Gastrocnemius medialis (tissue), 4 donors: ENCODE results near the gene ATG7. TPM values are rescaled to one million over a fixed set of nuclear protein-coding genes. Genes with fewer than 3 reads are reported as not detected.

Source experiments
- ATAC-seq, 2 donors: fragments of 150-250 bp; one replicate each; pipeline ENCODE4 v1.9.1; 2016
- DNase-seq, 2 donors: peaks; one replicate each; pipeline ENCODE4 v3.0.0-alpha.2; 2019
- H3K27ac ChIP-seq, 4 donors: fragments of 200-600 bp; sonication (generic); 1 replicate in 1 of 4; 2 replicates in 3 of 4; pipeline ENCODE4 v1.5.1; 2016 to 2018; ENCODE audit warnings: mild to moderate bottlenecking in 2 of 4, moderate library complexity in 1 of 4
- H3K27me3 ChIP-seq, 3 donors: fragments of 200-600 bp; sonication (generic) in 2 of 3; 1 replicate in 1 of 3; 2 replicates in 2 of 3; pipeline versions ENCODE4 v1.5.1 to v1.6.0; 2016 to 2019; ENCODE audit warnings: mild to moderate bottlenecking in 1 of 3, moderate library complexity in 1 of 3
- H3K36me3 ChIP-seq, 2 donors: fragments of 200-600 bp; sonication (generic) in 1 of 2; one replicate each; pipeline ENCODE4 v1.5.1; 2017 to 2018
- H3K4me1 ChIP-seq, 2 donors: fragments of 200-600 bp; sonication (generic) in 1 of 2; one replicate each; pipeline ENCODE4 v1.5.1; 2016 to 2017; ENCODE audit warnings: mild to moderate bottlenecking in 2 of 2
- H3K4me3 ChIP-seq, 4 donors: fragments of 200-600 bp; sonication (generic) in 3 of 4; 1 replicate in 1 of 4; 2 replicates in 3 of 4; pipeline ENCODE4 v1.5.1; 2016 to 2019; ENCODE audit warnings: mild to moderate bottlenecking in 2 of 4
- H3K9me3 ChIP-seq, 3 donors: fragments of 200-600 bp; sonication (generic) in 2 of 3; 1 replicate in 1 of 3; 2 replicates in 2 of 3; pipeline ENCODE4 v1.5.1; 2016 to 2019
- CTCF ChIP-seq, 5 experiments: fragments of 450-650 bp in 3 of 5; fragments of 200-600 bp in 2 of 5; sonication (generic) in 2 of 5; IDR thresholded peaks in 4 of 5; conservative IDR thresholded peaks in 1 of 5; 1 replicate in 4 of 5; 2 replicates in 1 of 5; pipeline ENCODE4 v1.5.1; 2016 to 2019; ENCODE audit warnings: antibody characterized with exemption in 5 of 5, mild to moderate bottlenecking in 3 of 5, moderate library complexity in 3 of 5
- POLR2A ChIP-seq, 2 donors: fragments of 450-650 bp; IDR thresholded peaks; one replicate each; pipeline ENCODE4 v1.6.1; 2017; ENCODE audit warnings: antibody characterized with exemption in 2 of 2, mild to moderate bottlenecking in 2 of 2, moderate library complexity in 2 of 2
- in situ Hi-C, 4 donors: fragments of 200-750 bp; cut with MboI; loops; one replicate each; pipeline versions ENCODE4 v1.15.0 to v1.8.0; 2017; ENCODE audit warnings: low sequenced_read_pairs in 4 of 4
- intact Hi-C: fragments of 100-400 bp; cut with DNase I; formaldehyde crosslinking; loops from one replicate; pipeline ENCODE4 v1.15.1; 2023; ENCODE audit warnings: low total_unique reads
- total RNA-seq, 4 donors: library from RNA; depleted of rRNA; stranded (reverse); fragments of >200 nt; gene quantifications; one replicate each; pipeline versions ENCODE4 v1.1.0 to v1.2.3, GENCODE V29; 2016

Gene ATG7
- total RNA-seq, 4 donors from 2014 or later: 13.5 to 29.2 (median 15.0) TPM

- ATAC-seq (no peak), DNase-seq (no peak)
- intact Hi-C loops (no loop called here), in situ Hi-C loops (loop anchor here in 1 of 4 donors (25.0 kb wide), 1 partner anchor 126 kb away; no protein-coding TSS in a partner anchor)
- Histone ChIP-seq H3K27ac (no peak overlapping the region), H3K4me1 (peaks cover 33 to 37% of the 10 kb centered on the region in 2 donors), H3K9me3 (no peaks in the 10 kb centered on the region), H3K4me3 (no peak overlapping the region), H3K27me3 (no peaks in the 10 kb centered on the region), H3K36me3 (no peaks in the 10 kb centered on the region)
- TF ChIP-seq CTCF (IDR thresholded peaks at IDR 0.05 in 4 of 5, conservative IDR thresholded peaks at IDR 0.05 in 1 of 5) (no peak), POLR2A (IDR thresholded peaks at IDR 0.05) (no peak)
These were observed 113.7 kb downstream of the ATG7 start for GRCh38 chr3:11385891-11386290.

DNA sequence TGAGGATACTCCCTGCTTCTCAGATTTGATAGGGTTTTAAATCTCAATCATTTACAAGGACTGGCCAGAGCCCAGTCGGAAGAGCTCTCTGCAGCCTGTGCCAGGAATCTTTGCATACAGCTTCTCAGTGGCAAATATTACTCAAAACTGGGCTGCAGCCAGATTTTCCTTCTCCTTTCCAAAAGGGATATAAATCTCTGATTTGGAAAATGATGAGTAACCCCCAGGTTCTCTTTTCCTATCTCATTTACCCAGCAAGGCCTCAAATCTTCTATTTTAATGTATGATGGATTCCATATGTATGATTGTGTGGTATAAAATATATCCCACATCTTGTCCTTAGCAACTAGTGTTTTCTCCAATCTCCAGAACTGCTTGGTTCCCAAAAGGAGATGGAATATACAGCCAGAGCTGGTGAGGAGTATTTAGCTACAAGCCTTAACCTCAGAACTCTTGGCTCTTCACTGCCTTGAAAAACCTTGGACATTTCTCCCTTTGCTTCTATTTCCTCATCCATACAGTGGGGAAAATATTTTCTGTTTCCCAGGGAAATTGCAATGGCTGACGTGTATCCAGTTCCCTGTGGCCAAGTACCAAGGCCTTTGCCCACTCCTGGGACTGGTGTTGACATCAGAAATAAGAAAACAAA, 114.4 kb downstream of the ATG7 start:
- ATAC-seq: no peak
- TF ChIP-seq POLR2A (IDR thresholded peaks at IDR 0.05): no peak
- no peak for TF ChIP-seq CTCF (IDR thresholded peaks at IDR 0.05 in 4 of 5, conservative IDR thresholded peaks at IDR 0.05 in 1 of 5)
- peaks cover 33 to 37% of the 10 kb centered on the region in 2 donors for H3K4me1 ChIP-seq
- intact Hi-C loops (no loop called here), in situ Hi-C loops (loop anchor here in 1 of 4 donors (25.0 kb wide), 1 partner anchor 126 kb away; no protein-coding TSS in a partner anchor)
- H3K27me3 ChIP-seq: no peaks in the 10 kb centered on the region
- no peak for DNase-seq
- H3K27ac ChIP-seq: no peak overlapping the region
- H3K36me3 ChIP-seq: no peaks in the 10 kb centered on the region
- no peaks in the 10 kb centered on the region for H3K9me3 ChIP-seq
- no peak overlapping the region for H3K4me3 ChIP-seq

- Histone ChIP-seq H3K4me3 (no peak overlapping the region), H3K27ac (no peak overlapping the region)
- peak; percentile 48 to 60 for ATAC-seq
These were observed 117.4 kb downstream of the ATG7 start for GRCh38 chr3:11389386-11390268.

More at GRCh38 chr3:11389386-11390268, 117.4 kb downstream of the ATG7 start:
- intact Hi-C loops (no loop called here), in situ Hi-C loops (loop anchor here in 1 of 4 donors (25.0 kb wide), 1 partner anchor 123 kb away; no protein-coding TSS in a partner anchor)
- Histone ChIP-seq H3K27me3 (no peaks in the 10 kb centered on the region), H3K9me3 (no peaks in the 10 kb centered on the region), H3K4me1 (peaks cover 37 to 38% of the 10 kb centered on the region in 2 donors), H3K36me3 (no peaks in the 10 kb centered on the region)
- no peak for DNase-seq
- TF ChIP-seq POLR2A (IDR thresholded peaks at IDR 0.05): no peak
- TF ChIP-seq CTCF (IDR thresholded peaks at IDR 0.05 in 4 of 5, conservative IDR thresholded peaks at IDR 0.05 in 1 of 5): no peak
